ENCODE results near the gene HS3ST4.

GRCh38 chr16:25957707-25958106 is 265.9 kb downstream of the HS3ST4 start:
- TF ChIP-seq POLR2A (IDR thresholded peaks at IDR 0.05), result no peak
- TF ChIP-seq, protein P1, sequence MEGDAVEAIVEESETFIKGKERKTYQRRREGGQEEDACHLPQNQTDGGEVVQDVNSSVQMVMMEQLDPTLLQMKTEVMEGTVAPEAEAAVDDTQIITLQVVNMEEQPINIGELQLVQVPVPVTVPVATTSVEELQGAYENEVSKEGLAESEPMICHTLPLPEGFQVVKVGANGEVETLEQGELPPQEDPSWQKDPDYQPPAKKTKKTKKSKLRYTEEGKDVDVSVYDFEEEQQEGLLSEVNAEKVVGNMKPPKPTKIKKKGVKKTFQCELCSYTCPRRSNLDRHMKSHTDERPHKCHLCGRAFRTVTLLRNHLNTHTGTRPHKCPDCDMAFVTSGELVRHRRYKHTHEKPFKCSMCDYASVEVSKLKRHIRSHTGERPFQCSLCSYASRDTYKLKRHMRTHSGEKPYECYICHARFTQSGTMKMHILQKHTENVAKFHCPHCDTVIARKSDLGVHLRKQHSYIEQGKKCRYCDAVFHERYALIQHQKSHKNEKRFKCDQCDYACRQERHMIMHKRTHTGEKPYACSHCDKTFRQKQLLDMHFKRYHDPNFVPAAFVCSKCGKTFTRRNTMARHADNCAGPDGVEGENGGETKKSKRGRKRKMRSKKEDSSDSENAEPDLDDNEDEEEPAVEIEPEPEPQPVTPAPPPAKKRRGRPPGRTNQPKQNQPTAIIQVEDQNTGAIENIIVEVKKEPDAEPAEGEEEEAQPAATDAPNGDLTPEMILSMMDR (IDR thresholded peaks at IDR 0.05), result no peak
